Measurements from ENCODE around the gene ZNF493. TPM values are rescaled to one million over a fixed set of nuclear protein-coding genes. Genes with fewer than 3 reads are reported as not detected.

Gene ZNF493
- total RNA-seq, 2 donors from 2014 or later = 25.9 to 29.5 TPM

- Histone ChIP-seq H3K36me3 (ENCODE audit: control insufficient read depth, insufficient read depth, low read length) (peaks cover 39% of the 10 kb centered on the region), H3K4me3 (ENCODE audit: low read length) (peak overlapping the region; percentile 90), H3K9ac (ENCODE audit: extremely low read depth, low read length, poor library complexity, severe bottlenecking) (no peak overlapping the region), H3K9me3 (ENCODE audit: control insufficient read depth, low read length) (peaks cover 14% of the 10 kb centered on the region), H3K4me1 (ENCODE audit: control insufficient read depth, insufficient read depth, low read length) (peaks cover 8% of the 10 kb centered on the region), H3K27ac (ENCODE audit: low read depth, low read length) (no peak overlapping the region), H3K27me3 (ENCODE audit: control insufficient read depth, insufficient read depth, low read length, poor library complexity, severe bottlenecking) (no peaks in the 10 kb centered on the region)
- H3K27ac Mint-ChIP-seq = no peak overlapping the region
- no peak for TF ChIP-seq CTCF (conservative IDR thresholded peaks at IDR 0.05)
- WGBS, 2 experiments (ENCODE audit: insufficient coverage in 1 of 2, insufficient read length in 1 of 2) = 98 to 100% methylated on average over 4 to 5 of the region's 5 CpGs
- no peak for DNase-seq
- H3K4me1 Mint-ChIP-seq = peaks cover 13% of the 10 kb centered on the region
- H3K9me3 Mint-ChIP-seq = peaks cover 4% of the 10 kb centered on the region
- H3K27me3 Mint-ChIP-seq (ENCODE audit: insufficient read depth) = no peaks in the 10 kb centered on the region
- H3K4me3 Mint-ChIP-seq = peak overlapping the region; percentile 99
- peaks cover 32% of the 10 kb centered on the region for H3K36me3 Mint-ChIP-seq (ENCODE audit: low read depth)
Measured at GRCh38 chr19:21398851-21399250, 1.9 kb downstream of the ZNF493 start.

- H3K4me1 ChIP-seq (ENCODE audit: control insufficient read depth, insufficient read depth, low read length) = peaks cover 8% of the 10 kb centered on the region
- no peak overlapping the region for H3K27ac ChIP-seq (ENCODE audit: low read depth, low read length)
- peaks cover 24% of the 10 kb centered on the region for H3K9me3 ChIP-seq (ENCODE audit: control insufficient read depth, low read length)
- Mint-ChIP-seq H3K4me3 (no peak overlapping the region), H3K27me3 (ENCODE audit: insufficient read depth) (no peaks in the 10 kb centered on the region), H3K4me1 (peaks cover 13% of the 10 kb centered on the region), H3K9me3 (peaks cover 2% of the 10 kb centered on the region), H3K27ac (no peak overlapping the region), H3K36me3 (ENCODE audit: low read depth) (peaks cover 48% of the 10 kb centered on the region)
- no peak for TF ChIP-seq CTCF (conservative IDR thresholded peaks at IDR 0.05)
- DNase-seq = no peak
- H3K36me3 ChIP-seq (ENCODE audit: control insufficient read depth, insufficient read depth, low read length) = peaks cover 68% of the 10 kb centered on the region
- no peaks in the 10 kb centered on the region for H3K27me3 ChIP-seq (ENCODE audit: control insufficient read depth, insufficient read depth, low read length, poor library complexity, severe bottlenecking)
- peak overlapping the region; percentile 18 for H3K4me3 ChIP-seq (ENCODE audit: low read length)
- H3K9ac ChIP-seq (ENCODE audit: extremely low read depth, low read length, poor library complexity, severe bottlenecking) = no peak overlapping the region
- 78 to 100% methylated on average over 1 of the region's 1 CpG for whole genome bisulfite sequencing, 2 experiments (ENCODE audit: insufficient coverage in 1 of 2, insufficient read length in 1 of 2)
Measured at GRCh38 chr19:21402303-21402985, 5.5 kb downstream of the ZNF493 start.

GRCh38 chr19:21410166-21410565, 13.2 kb downstream of the ZNF493 start:
- no peak overlapping the region for H3K4me3 Mint-ChIP-seq
- H3K27me3 ChIP-seq (ENCODE audit: control insufficient read depth, insufficient read depth, low read length, poor library complexity, severe bottlenecking) = no peaks in the 10 kb centered on the region
- peaks cover 42% of the 10 kb centered on the region for H3K9me3 Mint-ChIP-seq

More at GRCh38 chr19:21410166-21410565, 13.2 kb downstream of the ZNF493 start:
- Histone ChIP-seq H3K36me3 (ENCODE audit: control insufficient read depth, insufficient read depth, low read length) (peaks cover 84% of the 10 kb centered on the region), H3K9me3 (ENCODE audit: control insufficient read depth, low read length) (peaks cover 73% of the 10 kb centered on the region), H3K4me3 (ENCODE audit: low read length) (no peak overlapping the region), H3K4me1 (ENCODE audit: control insufficient read depth, insufficient read depth, low read length) (no peaks in the 10 kb centered on the region), H3K27ac (ENCODE audit: low read depth, low read length) (no peak overlapping the region), H3K9ac (ENCODE audit: extremely low read depth, low read length, poor library complexity, severe bottlenecking) (no peak overlapping the region)
- WGBS, 2 experiments (ENCODE audit: insufficient coverage in 1 of 2, insufficient read length in 1 of 2) = 100% methylated on average over 1 of the region's 1 CpG; no CpG with 5 or more reads in 1 of the 2 experiments
- DNase-seq = no peak
- no peak for TF ChIP-seq CTCF (conservative IDR thresholded peaks at IDR 0.05)
- Mint-ChIP-seq H3K27ac (no peak overlapping the region), H3K36me3 (ENCODE audit: low read depth) (peaks cover 83% of the 10 kb centered on the region), H3K27me3 (ENCODE audit: insufficient read depth) (no peaks in the 10 kb centered on the region), H3K4me1 (no peaks in the 10 kb centered on the region)

All from endodermal cell (in vitro differentiated cells).